ENCODE results near the gene MREG. TPM values are rescaled to one million over a fixed set of nuclear protein-coding genes. Genes with fewer than 3 reads are reported as not detected.

MREG gene
- total RNA-seq, 2 donors from 2014 or later: 0.35 to 0.41 TPM

GRCh38 chr2:215920244-215921100, 92.9 kb downstream of the MREG start:
- TF ChIP-seq CTCF (IDR thresholded peaks at IDR 0.05): peak; percentile 40 to 83
- Histone ChIP-seq H3K9me3 (no peaks in the 10 kb centered on the region), H3K36me3 (no peaks in the 10 kb centered on the region), H3K27me3 (no peaks in the 10 kb centered on the region), H3K27ac (no peak overlapping the region), H3K4me1 (peaks cover 0 to 5% of the 10 kb centered on the region in 2 donors), H3K4me3 (no peak overlapping the region)
- DNase-seq (ENCODE audit: low spot score): peak; percentile 81

- Histone ChIP-seq H3K9me3 (no peaks in the 10 kb centered on the region), H3K27me3 (no peaks in the 10 kb centered on the region), H3K27ac (no peak overlapping the region), H3K36me3 (no peaks in the 10 kb centered on the region), H3K4me1 (peaks cover 0 to 5% of the 10 kb centered on the region in 2 donors), H3K4me3 (no peak overlapping the region)
- DNase-seq (ENCODE audit: low spot score): no peak
- no peak for TF ChIP-seq CTCF (IDR thresholded peaks at IDR 0.05)
Observed at GRCh38 chr2:215919624-215920243, 93.6 kb downstream of the MREG start.

- no peak for DNase-seq (ENCODE audit: low spot score)
- Histone ChIP-seq H3K4me3 (no peak overlapping the region), H3K36me3 (no peaks in the 10 kb centered on the region), H3K27ac (no peak overlapping the region), H3K27me3 (no peaks in the 10 kb centered on the region), H3K9me3 (no peaks in the 10 kb centered on the region), H3K4me1 (peaks cover 0 to 5% of the 10 kb centered on the region in 2 donors)
- no peak for TF ChIP-seq CTCF (IDR thresholded peaks at IDR 0.05)
Observed at GRCh38 chr2:215918901-215919599, 94.3 kb downstream of the MREG start.

GRCh38 chr2:215917953-215918620, 95.3 kb downstream of the MREG start:
- Histone ChIP-seq H3K27me3 (no peaks in the 10 kb centered on the region), H3K4me3 (no peak overlapping the region), H3K27ac (no peak overlapping the region), H3K9me3 (no peaks in the 10 kb centered on the region), H3K4me1 (peaks cover 0 to 5% of the 10 kb centered on the region in 2 donors), H3K36me3 (no peaks in the 10 kb centered on the region)
- no peak for TF ChIP-seq CTCF (IDR thresholded peaks at IDR 0.05)
- DNase-seq (ENCODE audit: low spot score): no peak

GRCh38 chr2:215915441-215915840, 97.9 kb downstream of the MREG start:
- TF ChIP-seq CTCF (IDR thresholded peaks at IDR 0.05): no peak
- Histone ChIP-seq H3K4me3 (no peak overlapping the region), H3K9me3 (no peaks in the 10 kb centered on the region), H3K27ac (no peak overlapping the region), H3K4me1 (peaks cover 0 to 5% of the 10 kb centered on the region in 2 donors), H3K36me3 (no peaks in the 10 kb centered on the region), H3K27me3 (no peaks in the 10 kb centered on the region)
- no peak for DNase-seq (ENCODE audit: low spot score)

Measured in right atrium auricular region (tissue), 2 donors.